ENCODE results near the gene NANP. TPM values are rescaled to one million over a fixed set of nuclear protein-coding genes. Genes with fewer than 3 reads are reported as not detected.
"Not testable (repeated sequence)": the region's sequence is repeated elsewhere in the genome, so short reads cannot be mapped to it uniquely, and the experiment has no call there.

The NANP gene
- total and polyA plus RNA-seq, 4 donors = 1.5 to 5.0 (median 3.2) TPM

DNA sequence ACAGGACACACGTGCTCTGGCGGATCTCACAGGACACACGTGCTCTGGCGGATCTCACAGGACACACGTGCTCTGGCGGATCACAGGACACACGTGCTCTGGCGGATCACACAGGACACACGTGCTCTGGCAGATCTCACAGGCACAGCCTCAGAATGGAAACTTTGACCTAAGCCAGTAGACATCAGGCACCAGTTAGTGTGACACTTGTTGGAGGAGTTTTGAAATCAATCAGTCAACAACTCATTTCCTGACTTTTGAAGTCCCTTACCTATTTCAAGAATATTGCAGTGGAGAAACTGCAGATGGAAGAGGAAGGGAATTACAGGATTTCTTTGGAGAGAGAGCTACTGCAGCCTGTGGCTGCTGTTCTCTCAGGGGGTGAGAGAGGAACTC, 20.9 kb downstream of the NANP start:
- H3K4me3 ChIP-seq (ENCODE audit: low read depth in 1 of 3, low read length in 3 of 3) = not testable (repeated sequence)

DNA sequence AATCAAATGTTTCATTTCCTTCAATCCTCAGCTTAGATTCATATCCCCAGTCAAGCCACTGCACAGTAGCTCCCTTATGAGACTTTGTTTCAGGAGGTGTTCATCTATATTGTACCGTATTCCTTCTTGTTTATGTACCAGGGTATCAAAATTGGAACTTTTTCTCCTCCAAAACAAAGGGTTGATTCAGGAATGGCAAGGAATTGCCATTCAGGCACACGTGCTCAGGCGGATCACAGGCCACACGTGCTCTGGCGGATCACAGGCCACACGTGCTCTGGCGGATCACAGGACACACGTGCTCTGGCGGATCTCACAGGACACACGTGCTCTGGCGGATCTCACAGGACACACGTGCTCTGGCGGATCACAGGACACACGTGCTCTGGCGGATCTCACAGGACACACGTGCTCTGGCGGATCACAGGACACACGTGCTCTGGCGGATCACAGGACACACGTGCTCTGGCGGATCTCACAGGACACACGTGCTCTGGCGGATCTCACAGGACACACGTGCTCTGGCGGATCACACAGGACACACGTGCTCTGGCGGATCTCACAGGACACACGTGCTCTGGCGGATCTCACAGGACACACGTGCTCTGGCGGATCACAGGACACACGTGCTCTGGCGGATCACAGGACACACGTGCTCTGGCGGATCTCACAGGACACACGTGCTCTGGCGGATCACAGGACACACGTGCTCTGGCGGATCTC, 21.5 kb downstream of the NANP start:
- H3K4me3 ChIP-seq (ENCODE audit: low read depth in 1 of 3, low read length in 3 of 3); H3K36me3 ChIP-seq (ENCODE audit: control insufficient read depth in 4 of 4, insufficient read depth in 3 of 4, low read depth in 1 of 4, low read length in 3 of 4); H3K4me1 ChIP-seq (ENCODE audit: control insufficient read depth in 4 of 4, insufficient read depth in 4 of 4, low read length in 3 of 4); H3K27me3 ChIP-seq (ENCODE audit: control insufficient read depth in 4 of 4, insufficient read depth in 4 of 4, low read length in 3 of 4); DNase-seq (ENCODE audit: low spot score); H3K9ac ChIP-seq (ENCODE audit: low read depth in 1 of 2, low read length in 2 of 2); H3K9me3 ChIP-seq (ENCODE audit: control insufficient read depth in 4 of 4, low read length in 3 of 4): not testable (repeated sequence)
- H3K27ac ChIP-seq (ENCODE audit: low read depth in 1 of 2, low read length in 2 of 2) = peak overlapping the region; percentile 62 to 79
- 96% methylated on average over 39 of the region's 39 CpGs for whole genome bisulfite sequencing

More for the DNA sequence above, 20.9 kb downstream of the NANP start:
- not testable (repeated sequence) for H3K36me3 ChIP-seq (ENCODE audit: control insufficient read depth in 4 of 4, insufficient read depth in 3 of 4, low read depth in 1 of 4, low read length in 3 of 4); H3K27me3 ChIP-seq (ENCODE audit: control insufficient read depth in 4 of 4, insufficient read depth in 4 of 4, low read length in 3 of 4); H3K9ac ChIP-seq (ENCODE audit: low read depth in 1 of 2, low read length in 2 of 2); H3K4me1 ChIP-seq (ENCODE audit: control insufficient read depth in 4 of 4, insufficient read depth in 4 of 4, low read length in 3 of 4); DNase-seq (ENCODE audit: low spot score); H3K9me3 ChIP-seq (ENCODE audit: control insufficient read depth in 4 of 4, low read length in 3 of 4)
- TF ChIP-seq, protein P1, sequence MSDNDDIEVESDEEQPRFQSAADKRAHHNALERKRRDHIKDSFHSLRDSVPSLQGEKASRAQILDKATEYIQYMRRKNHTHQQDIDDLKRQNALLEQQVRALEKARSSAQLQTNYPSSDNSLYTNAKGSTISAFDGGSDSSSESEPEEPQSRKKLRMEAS (IDR thresholded peaks at IDR 0.05) = peak; percentile 39
- TF ChIP-seq EGR1 (IDR thresholded peaks at IDR 0.05; ENCODE audit: low read depth in 2 of 2) (peak in 1 of 2 donors; percentile 26), YY1 (IDR thresholded peaks at IDR 0.05) (peak; percentile 37), JUND (IDR thresholded peaks at IDR 0.05) (peak; percentile 21 to 52), HNF4A (conservative IDR thresholded peaks at IDR 0.05) (peak; percentile 52 to 62), RXRA (IDR thresholded peaks at IDR 0.05) (peak; percentile 29 to 70), SP1 (IDR thresholded peaks at IDR 0.05) (peak; percentile 72), FOXA2 (IDR thresholded peaks at IDR 0.05) (peak; percentile 53)
- TF ChIP-seq, protein P2, sequence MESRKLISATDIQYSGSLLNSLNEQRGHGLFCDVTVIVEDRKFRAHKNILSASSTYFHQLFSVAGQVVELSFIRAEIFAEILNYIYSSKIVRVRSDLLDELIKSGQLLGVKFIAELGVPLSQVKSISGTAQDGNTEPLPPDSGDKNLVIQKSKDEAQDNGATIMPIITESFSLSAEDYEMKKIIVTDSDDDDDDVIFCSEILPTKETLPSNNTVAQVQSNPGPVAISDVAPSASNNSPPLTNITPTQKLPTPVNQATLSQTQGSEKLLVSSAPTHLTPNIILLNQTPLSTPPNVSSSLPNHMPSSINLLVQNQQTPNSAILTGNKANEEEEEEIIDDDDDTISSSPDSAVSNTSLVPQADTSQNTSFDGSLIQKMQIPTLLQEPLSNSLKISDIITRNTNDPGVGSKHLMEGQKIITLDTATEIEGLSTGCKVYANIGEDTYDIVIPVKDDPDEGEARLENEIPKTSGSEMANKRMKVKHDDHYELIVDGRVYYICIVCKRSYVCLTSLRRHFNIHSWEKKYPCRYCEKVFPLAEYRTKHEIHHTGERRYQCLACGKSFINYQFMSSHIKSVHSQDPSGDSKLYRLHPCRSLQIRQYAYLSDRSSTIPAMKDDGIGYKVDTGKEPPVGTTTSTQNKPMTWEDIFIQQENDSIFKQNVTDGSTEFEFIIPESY (IDR thresholded peaks at IDR 0.05) = peak; percentile 39
- WGBS = 55% methylated on average over 9 of the region's 9 CpGs
- H3K27ac ChIP-seq (ENCODE audit: low read depth in 1 of 2, low read length in 2 of 2) = peak overlapping the region; percentile 62 to 79

DNA sequence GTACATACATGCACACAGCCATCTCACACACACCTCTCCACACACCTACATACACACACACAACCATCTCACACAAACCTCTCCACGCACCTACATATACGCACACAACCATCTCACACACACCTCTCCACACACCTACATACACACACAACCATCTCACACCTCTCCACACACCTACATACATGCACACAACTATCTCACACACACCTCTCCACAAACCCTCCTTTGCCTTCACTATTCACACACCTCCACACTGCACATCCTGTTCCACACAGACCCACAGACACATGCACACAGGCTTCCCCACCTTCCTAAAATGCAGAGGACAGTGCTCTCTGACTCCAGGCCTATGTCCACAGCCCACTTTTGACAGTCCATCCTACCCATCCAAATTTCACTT, 22.2 kb downstream of the NANP start:
- Histone ChIP-seq H3K9ac (ENCODE audit: low read depth in 1 of 2, low read length in 2 of 2) (no peak overlapping the region), H3K4me3 (ENCODE audit: low read depth in 1 of 3, low read length in 3 of 3) (no peak overlapping the region), H3K4me1 (ENCODE audit: control insufficient read depth in 4 of 4, insufficient read depth in 4 of 4, low read length in 3 of 4) (peaks cover 3 to 5% (median 4%) of the 10 kb centered on the region in 4 donors), H3K36me3 (ENCODE audit: control insufficient read depth in 4 of 4, insufficient read depth in 3 of 4, low read depth in 1 of 4, low read length in 3 of 4) (no peaks in the 10 kb centered on the region), H3K27me3 (ENCODE audit: control insufficient read depth in 4 of 4, insufficient read depth in 4 of 4, low read length in 3 of 4) (no peaks in the 10 kb centered on the region), H3K9me3 (ENCODE audit: control insufficient read depth in 4 of 4, low read length in 3 of 4) (no peaks in the 10 kb centered on the region), H3K27ac (ENCODE audit: low read depth in 1 of 2, low read length in 2 of 2) (no peak overlapping the region)
- WGBS = 61% methylated on average over 2 of the region's 2 CpGs
- DNase-seq (ENCODE audit: low spot score) = no peak
- no peak for TF ChIP-seq EGR1 (IDR thresholded peaks at IDR 0.05; ENCODE audit: low read depth in 2 of 2)
- no peak for TF ChIP-seq HNF4A (conservative IDR thresholded peaks at IDR 0.05)
- TF ChIP-seq, protein P3, sequence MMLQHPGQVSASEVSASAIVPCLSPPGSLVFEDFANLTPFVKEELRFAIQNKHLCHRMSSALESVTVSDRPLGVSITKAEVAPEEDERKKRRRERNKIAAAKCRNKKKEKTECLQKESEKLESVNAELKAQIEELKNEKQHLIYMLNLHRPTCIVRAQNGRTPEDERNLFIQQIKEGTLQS (IDR thresholded peaks at IDR 0.05) = no peak
- TF ChIP-seq SP1 (IDR thresholded peaks at IDR 0.05) = no peak
- no peak for TF ChIP-seq FOXA2 (IDR thresholded peaks at IDR 0.05)
- no peak for TF ChIP-seq RAD21 (IDR thresholded peaks at IDR 0.05)
- TF ChIP-seq, protein P1 (IDR thresholded peaks at IDR 0.05) = no peak
- no peak for TF ChIP-seq NR2F2 (IDR thresholded peaks at IDR 0.05)
- no peak for TF ChIP-seq YY1 (IDR thresholded peaks at IDR 0.05)
- TF ChIP-seq GABPA (IDR thresholded peaks at IDR 0.05 in 1 of 2, conservative IDR thresholded peaks at IDR 0.05 in 1 of 2) = no peak
- TF ChIP-seq, protein P2 (IDR thresholded peaks at IDR 0.05) = no peak
- TF ChIP-seq RXRA (IDR thresholded peaks at IDR 0.05) = no peak
- no peak for TF ChIP-seq FOXA1 (IDR thresholded peaks at IDR 0.05)
- no peak for TF ChIP-seq TAF1 (conservative IDR thresholded peaks at IDR 0.05)
- TF ChIP-seq, protein P4, sequence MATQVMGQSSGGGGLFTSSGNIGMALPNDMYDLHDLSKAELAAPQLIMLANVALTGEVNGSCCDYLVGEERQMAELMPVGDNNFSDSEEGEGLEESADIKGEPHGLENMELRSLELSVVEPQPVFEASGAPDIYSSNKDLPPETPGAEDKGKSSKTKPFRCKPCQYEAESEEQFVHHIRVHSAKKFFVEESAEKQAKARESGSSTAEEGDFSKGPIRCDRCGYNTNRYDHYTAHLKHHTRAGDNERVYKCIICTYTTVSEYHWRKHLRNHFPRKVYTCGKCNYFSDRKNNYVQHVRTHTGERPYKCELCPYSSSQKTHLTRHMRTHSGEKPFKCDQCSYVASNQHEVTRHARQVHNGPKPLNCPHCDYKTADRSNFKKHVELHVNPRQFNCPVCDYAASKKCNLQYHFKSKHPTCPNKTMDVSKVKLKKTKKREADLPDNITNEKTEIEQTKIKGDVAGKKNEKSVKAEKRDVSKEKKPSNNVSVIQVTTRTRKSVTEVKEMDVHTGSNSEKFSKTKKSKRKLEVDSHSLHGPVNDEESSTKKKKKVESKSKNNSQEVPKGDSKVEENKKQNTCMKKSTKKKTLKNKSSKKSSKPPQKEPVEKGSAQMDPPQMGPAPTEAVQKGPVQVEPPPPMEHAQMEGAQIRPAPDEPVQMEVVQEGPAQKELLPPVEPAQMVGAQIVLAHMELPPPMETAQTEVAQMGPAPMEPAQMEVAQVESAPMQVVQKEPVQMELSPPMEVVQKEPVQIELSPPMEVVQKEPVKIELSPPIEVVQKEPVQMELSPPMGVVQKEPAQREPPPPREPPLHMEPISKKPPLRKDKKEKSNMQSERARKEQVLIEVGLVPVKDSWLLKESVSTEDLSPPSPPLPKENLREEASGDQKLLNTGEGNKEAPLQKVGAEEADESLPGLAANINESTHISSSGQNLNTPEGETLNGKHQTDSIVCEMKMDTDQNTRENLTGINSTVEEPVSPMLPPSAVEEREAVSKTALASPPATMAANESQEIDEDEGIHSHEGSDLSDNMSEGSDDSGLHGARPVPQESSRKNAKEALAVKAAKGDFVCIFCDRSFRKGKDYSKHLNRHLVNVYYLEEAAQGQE (IDR thresholded peaks at IDR 0.05) = no peak
